T-cell (primary cell): ENCODE results near the gene PTGES. TPM values are rescaled to one million over a fixed set of nuclear protein-coding genes. Genes with fewer than 3 reads are reported as not detected.
A peak's percentile ranks its signal among the peaks of the same experiment; 100 is the strongest.

ENCODE experiments used
- ATAC-seq, 4 experiments: fragments of 200-7000 bp in 3 of 4; fragments of 150-1000 bp in 1 of 4; cut with Tn5 transposase; replicated peaks in 1 of 4; 1 replicate in 3 of 4; 2 replicates in 1 of 4; pipeline ENCODE4 v1.10.0; 2021; ENCODE audit warnings: moderate library complexity in 3 of 4, mild to moderate bottlenecking in 2 of 4, moderate number of reproducible peaks in 1 of 4
- CTCF ChIA-PET, 2 donors: fragments of 300-600 bp; sonication (Branson Sonifier 250); formaldehyde crosslinking; loops; one replicate each; lab custom pipeline; 2022; ENCODE audit warnings: antibody characterized with exemption in 2 of 2; lab: Charles Lee
- POLR2A ChIA-PET, 2 donors: fragments of 300-600 bp; sonication (Branson Sonifier 250); formaldehyde crosslinking; loops; one replicate each; lab custom pipeline; 2022; ENCODE audit warnings: antibody characterized with exemption in 2 of 2; lab: Charles Lee
- DNase-seq, 35 experiments: peaks; one replicate each; pipeline versions ENCODE4 v3.0.0 to v3.0.0-alpha.2; 2013 to 2023
- H3K27ac ChIP-seq: one replicate; pipeline ENCODE4 v1.5.1; 2013; ENCODE audit warnings: low read length
- H3K27me3 ChIP-seq, 2 experiments: replicated peaks in 1 of 2; 1 replicate in 1 of 2; 2 replicates in 1 of 2; pipeline versions ENCODE4 v1.6.1 to v1.7.0; 2013; ENCODE audit warnings: low read length in 1 of 2, mixed read lengths in 1 of 2; ENCODE audit not compliant: control insufficient read depth in 2 of 2, insufficient read depth in 2 of 2; ENCODE audit errors: extremely low read depth in 1 of 2
- H3K36me3 ChIP-seq, 2 donors: 1 replicate in 1 of 2; 2 replicates in 1 of 2; pipeline versions ENCODE4 v1.6.1 to v1.7.0; 2013; ENCODE audit warnings: low read length in 1 of 2; ENCODE audit not compliant: control insufficient read depth in 2 of 2, insufficient read depth in 1 of 2; ENCODE audit errors: extremely low read depth in 1 of 2
- H3K4me1 ChIP-seq, 2 experiments: 1 replicate in 1 of 2; 2 replicates in 1 of 2; pipeline versions ENCODE4 v1.6.1 to v1.7.0; 2013; ENCODE audit warnings: low read length in 2 of 2, mixed read lengths in 1 of 2; ENCODE audit not compliant: insufficient read depth in 2 of 2, control insufficient read depth in 1 of 2; ENCODE audit errors: extremely low read depth in 1 of 2
- H3K4me3 ChIP-seq, 2 donors: 1 replicate in 1 of 2; 2 replicates in 1 of 2; pipeline versions ENCODE4 v1.5.1 to v1.7.0; 2013; ENCODE audit warnings: mild to moderate bottlenecking in 2 of 2, low read length in 1 of 2, moderate library complexity in 1 of 2; ENCODE audit not compliant: control insufficient read depth in 1 of 2; ENCODE audit errors: extremely low read depth in 1 of 2
- H3K9me3 ChIP-seq: 2 replicates; pipeline ENCODE4 v1.7.0; 2013
- H3K27ac Mint-ChIP-seq, 2 donors: one replicate each; pipeline ENCODE4 v1.8.0; 2020 to 2021; ENCODE audit warnings: mild to moderate bottlenecking in 2 of 2, mixed read lengths in 2 of 2
- H3K27me3 Mint-ChIP-seq, 2 donors: one replicate each; pipeline ENCODE4 v1.8.0; 2021 to 2022; ENCODE audit warnings: mixed read lengths in 2 of 2
- H3K36me3 Mint-ChIP-seq: one replicate; pipeline ENCODE4 v1.8.0; 2021; ENCODE audit warnings: mixed read lengths
- H3K4me1 Mint-ChIP-seq, 3 donors: one replicate each; pipeline ENCODE4 v1.8.0; 2020 to 2022; ENCODE audit warnings: mixed read lengths in 3 of 3, mild to moderate bottlenecking in 1 of 3
- H3K4me3 Mint-ChIP-seq, 3 donors: one replicate each; pipeline ENCODE4 v1.8.0; 2020 to 2022; ENCODE audit warnings: mild to moderate bottlenecking in 3 of 3, mixed read lengths in 3 of 3, moderate library complexity in 3 of 3
- H3K9me3 Mint-ChIP-seq, 3 donors: one replicate each; pipeline ENCODE4 v1.8.0; 2020 to 2022; ENCODE audit warnings: mixed read lengths in 3 of 3
- WGBS: methylation state at CpG from one replicate; pipeline ENCODE4 v1.1.5; 2013; ENCODE audit warnings: missing lambda C conversion rate; ENCODE audit not compliant: insufficient coverage; 5-methylcytosine and 5-hydroxymethylcytosine counted together
- total RNA-seq, 35 experiments: library from RNA in 6 of 35; stranded (reverse) in 6 of 35; fragments of 120-200 nt in 1 of 35; gene quantifications; one replicate each; pipeline versions ENCODE4 v1.2.1 to v1.2.4 and lab custom pipeline; 2013 to 2026

PTGES gene
- total RNA-seq, 5 donors from 2014 or later (not counting 1 experiment from before 2014, with no cell fraction given), result not detected

DNA sequence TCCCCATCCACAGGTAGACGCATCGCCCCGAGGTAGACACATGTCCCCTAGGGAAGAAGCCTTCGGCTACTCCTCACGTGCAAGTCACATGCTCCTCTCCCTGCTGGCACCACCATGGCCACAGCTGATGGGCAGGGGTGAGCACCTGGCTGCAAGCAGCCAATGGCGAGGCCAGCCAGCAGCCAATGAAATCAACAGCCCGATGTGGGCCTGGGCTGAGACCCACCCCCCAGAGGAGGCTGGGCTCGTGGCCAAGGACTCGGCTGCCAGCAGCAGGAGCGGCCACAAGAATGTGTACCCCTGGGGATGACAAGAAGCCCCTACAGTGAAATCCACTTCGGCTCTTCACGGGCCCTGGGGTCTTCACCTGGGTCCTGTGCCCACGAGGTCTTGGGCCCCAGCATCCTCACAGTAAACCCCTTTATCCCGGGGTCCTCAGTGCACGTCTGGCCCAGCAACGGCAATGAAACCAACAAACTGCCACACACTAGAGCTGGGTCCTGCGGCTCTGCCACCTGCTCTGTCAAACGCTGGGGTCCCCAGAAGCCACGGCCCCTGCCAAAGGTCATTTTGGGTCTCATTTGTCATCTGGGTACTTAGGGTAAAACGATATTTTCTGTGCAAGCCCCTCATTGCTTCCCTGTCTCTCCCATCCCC is 22.1 kb upstream of the PTGES start:
- Histone ChIP-seq H3K9me3 (no peaks in the 10 kb centered on the region), H3K27ac (no peak overlapping the region), H3K4me1 (peaks cover 0 to 13% of the 10 kb centered on the region in 2 experiments), H3K27me3 (peaks cover 0 to 41% of the 10 kb centered on the region in 2 experiments), H3K36me3 (no peaks in the 10 kb centered on the region), H3K4me3 (no peak overlapping the region)
- POLR2A ChIA-PET, result no interaction called here
- DNase-seq (no peak), ATAC-seq (no peak)
- H3K4me3 Mint-ChIP-seq, result no peak overlapping the region
- no peaks in the 10 kb centered on the region for H3K36me3 Mint-ChIP-seq
- peaks cover 6 to 11% (median 10%) of the 10 kb centered on the region in 3 donors for H3K4me1 Mint-ChIP-seq
- peaks cover 4 to 16% of the 10 kb centered on the region in 2 donors for H3K27me3 Mint-ChIP-seq
- CTCF ChIA-PET, result no interaction called here
- no peaks in the 10 kb centered on the region for H3K9me3 Mint-ChIP-seq
- H3K27ac Mint-ChIP-seq, result no peak overlapping the region
- 78% methylated on average over 16 of the region's 20 CpGs for WGBS

GRCh38 chr9:129773262-129774048 is 20.6 kb upstream of the PTGES start:
- Histone ChIP-seq H3K4me3 (no peak overlapping the region), H3K27ac (no peak overlapping the region), H3K4me1 (peaks cover 0 to 13% of the 10 kb centered on the region in 2 experiments), H3K36me3 (no peaks in the 10 kb centered on the region), H3K27me3 (peaks cover 0 to 33% of the 10 kb centered on the region in 2 experiments), H3K9me3 (no peaks in the 10 kb centered on the region)
- peaks cover 6 to 11% (median 10%) of the 10 kb centered on the region in 3 donors for H3K4me1 Mint-ChIP-seq
- ATAC-seq (no peak), DNase-seq (peak in 10 of 35 experiments; percentile 4 to 52 (median 10))
- ChIA-PET CTCF (no interaction called here), POLR2A (no interaction called here)
- no peaks in the 10 kb centered on the region for H3K36me3 Mint-ChIP-seq
- H3K27ac Mint-ChIP-seq, result no peak overlapping the region
- H3K4me3 Mint-ChIP-seq, result no peak overlapping the region
- peaks cover 4 to 11% of the 10 kb centered on the region in 2 donors for H3K27me3 Mint-ChIP-seq
- 92% methylated on average over 2 of the region's 10 CpGs for WGBS
- H3K9me3 Mint-ChIP-seq, result no peaks in the 10 kb centered on the region

DNA sequence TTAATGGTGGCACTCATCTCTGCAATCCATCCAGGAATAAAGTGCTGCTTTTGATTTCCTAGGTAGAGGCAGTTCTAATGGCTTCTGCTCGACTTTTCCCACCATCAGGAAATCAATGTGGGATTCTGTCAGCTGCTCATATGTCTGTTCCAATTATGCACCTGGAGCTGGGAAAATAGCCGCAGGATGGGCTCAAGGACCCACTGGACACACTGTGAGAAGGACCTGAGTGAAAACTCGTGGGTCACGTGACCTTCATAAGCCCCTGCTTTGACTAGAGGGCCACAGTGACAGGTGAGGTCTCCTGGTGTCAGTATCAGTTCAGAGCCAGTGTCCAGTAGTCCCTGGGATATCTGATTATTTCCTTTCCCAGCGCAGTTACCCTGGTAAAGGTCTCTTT is 17.9 kb upstream of the PTGES start:
- ChIA-PET CTCF (interaction anchor here in 1 of 2 donors (0.7 kb wide), 1 partner anchor 275 kb away, joined by 4 read pairs; no protein-coding TSS in a partner anchor), POLR2A (no interaction called here)
- WGBS, result 70% methylated on average over 4 of the region's 5 CpGs
- H3K36me3 Mint-ChIP-seq, result no peaks in the 10 kb centered on the region
- Histone ChIP-seq H3K27ac (no peak overlapping the region), H3K4me1 (no peaks in the 10 kb centered on the region), H3K36me3 (no peaks in the 10 kb centered on the region), H3K27me3 (peaks cover 0 to 19% of the 10 kb centered on the region in 2 experiments), H3K4me3 (no peak overlapping the region), H3K9me3 (no peaks in the 10 kb centered on the region)
- H3K4me3 Mint-ChIP-seq, result no peak overlapping the region
- no peaks in the 10 kb centered on the region for H3K4me1 Mint-ChIP-seq
- ATAC-seq, result no peak
- no peak for DNase-seq
- H3K9me3 Mint-ChIP-seq, result no peaks in the 10 kb centered on the region
- H3K27ac Mint-ChIP-seq, result no peak overlapping the region
- H3K27me3 Mint-ChIP-seq, result peaks cover 0 to 4% of the 10 kb centered on the region in 2 donors

GRCh38 chr9:129769669-129770068 is 16.8 kb upstream of the PTGES start:
- CTCF ChIA-PET, result no interaction called here
- 84% methylated on average over 3 of the region's 5 CpGs for WGBS
- ATAC-seq (no peak), DNase-seq (no peak)
- Mint-ChIP-seq H3K4me3 (no peak overlapping the region), H3K27me3 (peaks cover 0 to 4% of the 10 kb centered on the region in 2 donors), H3K36me3 (no peaks in the 10 kb centered on the region), H3K9me3 (no peaks in the 10 kb centered on the region), H3K27ac (no peak overlapping the region), H3K4me1 (no peaks in the 10 kb centered on the region)
- Histone ChIP-seq H3K27me3 (peaks cover 0 to 11% of the 10 kb centered on the region in 2 experiments), H3K4me1 (no peaks in the 10 kb centered on the region), H3K27ac (no peak overlapping the region), H3K9me3 (no peaks in the 10 kb centered on the region), H3K4me3 (no peak overlapping the region), H3K36me3 (no peaks in the 10 kb centered on the region)
- POLR2A ChIA-PET, result no interaction called here

GRCh38 chr9:129768486-129768885 is 15.6 kb upstream of the PTGES start:
- no peak overlapping the region for H3K27ac Mint-ChIP-seq
- H3K36me3 Mint-ChIP-seq, result no peaks in the 10 kb centered on the region
- Histone ChIP-seq H3K36me3 (no peaks in the 10 kb centered on the region), H3K4me1 (no peaks in the 10 kb centered on the region), H3K4me3 (no peak overlapping the region), H3K27me3 (peaks cover 0 to 3% of the 10 kb centered on the region in 2 experiments), H3K27ac (no peak overlapping the region), H3K9me3 (no peaks in the 10 kb centered on the region)
- H3K9me3 Mint-ChIP-seq, result no peaks in the 10 kb centered on the region
- ATAC-seq, result no peak
- DNase-seq, result no peak
- no peaks in the 10 kb centered on the region for H3K4me1 Mint-ChIP-seq
- CTCF ChIA-PET, result no interaction called here
- no peak overlapping the region for H3K4me3 Mint-ChIP-seq
- H3K27me3 Mint-ChIP-seq, result peaks cover 0 to 2% of the 10 kb centered on the region in 2 donors
- POLR2A ChIA-PET, result no interaction called here
- 93% methylated on average over 3 of the region's 6 CpGs for WGBS

- POLR2A ChIA-PET, result no interaction called here
These were observed 13.0 kb upstream of the PTGES start for GRCh38 chr9:129765764-129766317.

More at GRCh38 chr9:129765764-129766317, 13.0 kb upstream of the PTGES start:
- Histone ChIP-seq H3K27ac (no peak overlapping the region), H3K4me3 (no peak overlapping the region), H3K27me3 (peaks cover 0 to 10% of the 10 kb centered on the region in 2 experiments), H3K36me3 (no peaks in the 10 kb centered on the region), H3K9me3 (no peaks in the 10 kb centered on the region), H3K4me1 (no peaks in the 10 kb centered on the region)
- DNase-seq (no peak), ATAC-seq (no peak)
- peaks cover 0 to 1% of the 10 kb centered on the region in 2 donors for H3K27me3 Mint-ChIP-seq
- no CpG with 5 or more reads among the region's 4 CpGs for WGBS
- no peak overlapping the region for H3K27ac Mint-ChIP-seq
- CTCF ChIA-PET, result no interaction called here
- no peaks in the 10 kb centered on the region for H3K36me3 Mint-ChIP-seq
- no peaks in the 10 kb centered on the region for H3K9me3 Mint-ChIP-seq
- H3K4me1 Mint-ChIP-seq, result no peaks in the 10 kb centered on the region
- no peak overlapping the region for H3K4me3 Mint-ChIP-seq
